OCI-LY1 (cell line): ENCODE measurements around the gene TMEM18.

Experiments
- CTCF ChIP-seq: fragments of 200-600 bp; sonication (generic), shearing (Covaris generic); IDR thresholded peaks from 2 replicates; pipeline ENCODE4 v1.5.1; 2017; ENCODE audit warnings: mild to moderate bottlenecking, antibody characterized with exemption, low read length, moderate library complexity, mixed read lengths
- EZH2 ChIP-seq: fragments of 200-600 bp; sonication (generic), shearing (Covaris generic); IDR thresholded peaks from 2 replicates; pipeline ENCODE4 v1.8.0; 2017; ENCODE audit warnings: borderline replicate concordance, mixed run types, mild to moderate bottlenecking, antibody characterized with exemption, low read length, moderate library complexity, mixed read lengths

- TF ChIP-seq CTCF: no peak
- TF ChIP-seq EZH2: no peak
Observed at GRCh38 chr2:690799-691198, 13.6 kb upstream of the TMEM18 start.
